H9 (cell line): ENCODE data around the gene MRPL18. TPM values are rescaled to one million over a fixed set of nuclear protein-coding genes. Genes with fewer than 3 reads are reported as not detected.

Experiments used
- DNase-seq: peaks from one replicate; pipeline ENCODE4 v3.0.0-alpha.2; 2017
- H2AFZ ChIP-seq: one replicate; pipeline ENCODE4 v1.6.1; 2013; ENCODE audit warnings: mild to moderate bottlenecking, low read length, control low read depth, moderate library complexity
- H2AK5ac ChIP-seq: 2 replicates; pipeline ENCODE4 v1.6.1; 2013; ENCODE audit warnings: low read length, control low read depth, mixed read lengths; ENCODE audit not compliant: insufficient read length
- H2BK120ac ChIP-seq: one replicate; pipeline ENCODE4 v1.6.1; 2013; ENCODE audit warnings: low read depth, mild to moderate bottlenecking, low read length, control low read depth, inconsistent platforms; ENCODE audit not compliant: poor library complexity, severe bottlenecking
- H2BK12ac ChIP-seq: 2 replicates; pipeline ENCODE4 v1.6.1; 2013; ENCODE audit warnings: low read length, control low read depth, mixed read lengths, low read depth; ENCODE audit not compliant: insufficient read length
- H2BK15ac ChIP-seq: 2 replicates; pipeline ENCODE4 v1.6.1; 2013; ENCODE audit warnings: low read depth, low read length, control low read depth
- H2BK20ac ChIP-seq: one replicate; pipeline ENCODE4 v1.6.1; 2013; ENCODE audit warnings: low read depth, mild to moderate bottlenecking, low read length, control low read depth, inconsistent platforms; ENCODE audit not compliant: poor library complexity, severe bottlenecking
- H2BK5ac ChIP-seq: 2 replicates; pipeline ENCODE4 v1.6.1; 2013; ENCODE audit warnings: low read length, control low read depth, mixed read lengths; ENCODE audit not compliant: insufficient read length
- H3K14ac ChIP-seq: 2 replicates; pipeline ENCODE4 v1.6.1; 2013; ENCODE audit warnings: low read length, control low read depth; ENCODE audit not compliant: insufficient read depth
- H3K18ac ChIP-seq: 2 replicates; pipeline ENCODE4 v1.6.1; 2013; ENCODE audit warnings: low read depth, mild to moderate bottlenecking, mixed read lengths, low read length, control low read depth; ENCODE audit not compliant: insufficient read length
- H3K23ac ChIP-seq: 2 replicates; pipeline ENCODE4 v1.6.1; 2013; ENCODE audit warnings: low read length, control low read depth, mixed read lengths, low read depth; ENCODE audit not compliant: insufficient read length
- H3K23me2 ChIP-seq: 2 replicates; pipeline ENCODE4 v1.6.1; 2013; ENCODE audit warnings: low read depth, mild to moderate bottlenecking, mixed read lengths, low read length, control low read depth; ENCODE audit not compliant: insufficient read length, poor library complexity, severe bottlenecking
- H3K27ac ChIP-seq: 2 replicates; pipeline ENCODE4 v1.5.1; 2013; ENCODE audit warnings: low read length, control low read depth, mixed read lengths, low read depth; ENCODE audit not compliant: insufficient read length
- H3K27me3 ChIP-seq: 2 replicates; pipeline ENCODE4 v1.6.1; 2013; ENCODE audit warnings: low read length, control low read depth, inconsistent platforms; ENCODE audit not compliant: insufficient read depth
- H3K4ac ChIP-seq: 2 replicates; pipeline ENCODE4 v1.6.1; 2013; ENCODE audit warnings: low read depth, mild to moderate bottlenecking, control low read depth, inconsistent platforms, low read length, moderate library complexity
- H3K4me1 ChIP-seq: 2 replicates; pipeline ENCODE4 v1.6.1; 2013; ENCODE audit warnings: low read length, control low read depth, inconsistent platforms; ENCODE audit not compliant: insufficient read depth
- H3K4me2 ChIP-seq: 2 replicates; pipeline ENCODE4 v1.6.1; 2013; ENCODE audit warnings: low read length, control low read depth, mixed read lengths; ENCODE audit not compliant: insufficient read length, insufficient read depth
- H3K56ac ChIP-seq: 2 replicates; pipeline ENCODE4 v1.6.1; 2013; ENCODE audit warnings: low read depth, mild to moderate bottlenecking, mixed read lengths, low read length, control low read depth; ENCODE audit not compliant: insufficient read length
- H3K79me1 ChIP-seq: 2 replicates; pipeline ENCODE4 v1.6.1; 2013; ENCODE audit warnings: low read depth, mild to moderate bottlenecking, moderate library complexity, low read length, control low read depth, inconsistent platforms; ENCODE audit not compliant: insufficient read depth, poor library complexity, severe bottlenecking
- H3K79me2 ChIP-seq: 2 replicates; pipeline ENCODE4 v1.6.1; 2013; ENCODE audit warnings: low read length, control low read depth, inconsistent platforms; ENCODE audit not compliant: insufficient read depth
- H3K9ac ChIP-seq: 2 replicates; pipeline ENCODE4 v1.6.1; 2013; ENCODE audit warnings: low read length, control low read depth, mixed read lengths; ENCODE audit not compliant: insufficient read length; ENCODE audit errors: extremely low read depth
- H3K9me3 ChIP-seq: one replicate; pipeline ENCODE4 v1.6.1; 2013; ENCODE audit warnings: low read depth, low read length, inconsistent platforms; ENCODE audit not compliant: control insufficient read depth
- H3T11ph ChIP-seq: one replicate; pipeline ENCODE4 v1.6.1; 2013; ENCODE audit warnings: mild to moderate bottlenecking, low read length, control low read depth, inconsistent platforms
- H4K20me1 ChIP-seq: one replicate; pipeline ENCODE4 v1.6.1; 2013; ENCODE audit not compliant: control insufficient read depth, insufficient read length, insufficient read depth
- H4K5ac ChIP-seq: 2 replicates; pipeline ENCODE4 v1.6.1; 2013; ENCODE audit warnings: low read depth, mild to moderate bottlenecking, mixed read lengths, low read length, control low read depth; ENCODE audit not compliant: insufficient read length
- H4K8ac ChIP-seq: replicated peaks from 2 replicates; pipeline ENCODE4 v1.6.1; 2013; ENCODE audit warnings: low read length, control low read depth, mixed read lengths, low read depth; ENCODE audit not compliant: insufficient read length
- H4K91ac ChIP-seq: 2 replicates; pipeline ENCODE4 v1.6.1; 2013; ENCODE audit warnings: low read depth, mild to moderate bottlenecking, moderate library complexity, mixed read lengths, low read length, control low read depth; ENCODE audit not compliant: insufficient read length
- H3K27ac Mint-ChIP-seq, 3 experiments: 2 replicates in 2 of 3; 3 replicates in 1 of 3; pipeline ENCODE4 v1.8.0; 2020 to 2021; ENCODE audit warnings: mixed read lengths in 3 of 3, mild to moderate bottlenecking in 1 of 3, moderate library complexity in 1 of 3
- H3K27me3 Mint-ChIP-seq: 2 replicates; pipeline ENCODE4 v1.8.0; 2021; ENCODE audit warnings: low read depth, mild to moderate bottlenecking, moderate library complexity, mixed read lengths
- H3K36me3 Mint-ChIP-seq, 3 experiments: 2 replicates in 2 of 3; 3 replicates in 1 of 3; pipeline ENCODE4 v1.8.0; 2020 to 2021; ENCODE audit warnings: low read depth in 3 of 3, mixed read lengths in 3 of 3; ENCODE audit not compliant: insufficient read depth in 1 of 3
- H3K4me1 Mint-ChIP-seq, 2 experiments: 2 replicates each; pipeline ENCODE4 v1.8.0; 2020; ENCODE audit warnings: mixed read lengths in 2 of 2
- H3K4me3 Mint-ChIP-seq, 2 experiments: 2 replicates in 1 of 2; 3 replicates in 1 of 2; pipeline ENCODE4 v1.8.0; 2020 to 2021; ENCODE audit warnings: mild to moderate bottlenecking in 2 of 2, mixed read lengths in 2 of 2, moderate library complexity in 1 of 2
- H3K9me3 Mint-ChIP-seq, 2 experiments: 2 replicates in 1 of 2; 3 replicates in 1 of 2; pipeline ENCODE4 v1.8.0; 2020; ENCODE audit warnings: mild to moderate bottlenecking in 2 of 2, mixed read lengths in 2 of 2, moderate library complexity in 1 of 2
- CTCF ChIP-seq: fragments of 200-600 bp; sonication (generic); conservative IDR thresholded peaks from 3 replicates; pipeline ENCODE4 v1.8.0; 2021; ENCODE audit warnings: antibody characterized with exemption, mild to moderate bottlenecking
- WGBS: extraction: QIAGEN DNeasy Blood & Tissue Kit; methylation state at CpG from one replicate; pipeline ENCODE4 v1.1.7; 2013; ENCODE audit warnings: missing lambda C conversion rate, low lambda C conversion rate, mixed read lengths; ENCODE audit not compliant: insufficient read length; ENCODE audit errors: extremely low coverage; 5-methylcytosine and 5-hydroxymethylcytosine counted together
- total RNA-seq: library from RNA; stranded (reverse); gene quantifications from 2 replicates; pipeline ENCODE4 v1.2.1, GENCODE V29; 2021

MRPL18 gene
- total RNA-seq, 1 experiment from 2014 or later = 88.8 TPM

DNA sequence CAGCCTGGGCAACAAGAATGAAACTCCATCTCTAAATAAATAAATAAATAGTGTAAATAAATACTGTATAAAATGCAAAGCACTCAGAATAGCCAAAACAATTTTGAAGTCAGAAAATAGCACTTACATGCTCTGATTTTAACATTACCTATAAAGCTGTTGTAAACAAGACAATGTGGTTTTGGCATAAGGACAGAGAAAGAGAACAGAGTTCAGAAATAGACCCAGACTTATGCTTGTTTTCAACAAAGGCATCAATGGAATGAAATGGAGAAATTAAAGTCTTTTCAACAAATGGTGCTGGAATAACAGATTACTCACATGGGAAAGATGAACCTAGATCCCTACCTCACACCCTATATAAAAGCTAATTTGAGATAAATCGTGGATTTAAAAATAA, 18.1 kb upstream of the MRPL18 start:
- Histone ChIP-seq H4K20me1 (no peaks in the 10 kb centered on the region), H4K5ac (no peak overlapping the region), H3K9me3 (no peaks in the 10 kb centered on the region), H3K4me1 (no peaks in the 10 kb centered on the region), H2BK120ac (no peak overlapping the region), H3K4me2 (no peak overlapping the region), H3K56ac (no peak overlapping the region), H3K23me2 (no peaks in the 10 kb centered on the region), H4K91ac (no peak overlapping the region), H4K8ac (no peak overlapping the region), H3K18ac (no peak overlapping the region), H3K9ac (no peak overlapping the region), H2AK5ac (no peak overlapping the region), H3K4ac (no peak overlapping the region), H3T11ph (no peak overlapping the region), H3K23ac (no peak overlapping the region), H3K79me2 (no peaks in the 10 kb centered on the region), H2BK15ac (no peak overlapping the region), H3K14ac (no peak overlapping the region), H3K27ac (no peak overlapping the region), H2AFZ (no peak overlapping the region), H2BK5ac (no peak overlapping the region), H2BK12ac (no peak overlapping the region), H3K27me3 (no peaks in the 10 kb centered on the region), H3K79me1 (no peaks in the 10 kb centered on the region), H2BK20ac (no peak overlapping the region)
- TF ChIP-seq CTCF = no peak
- H3K4me1 Mint-ChIP-seq = no peaks in the 10 kb centered on the region
- no CpG with 5 or more reads among the region's 1 CpG for WGBS
- H3K4me3 Mint-ChIP-seq = no peak overlapping the region
- H3K27me3 Mint-ChIP-seq = no peaks in the 10 kb centered on the region
- no peak for DNase-seq
- peaks cover 62 to 95% (median 95%) of the 10 kb centered on the region in 3 experiments for H3K36me3 Mint-ChIP-seq
- peaks cover 0 to 4% of the 10 kb centered on the region in 2 experiments; a peak in 1 of 5 replicates for H3K9me3 Mint-ChIP-seq
- H3K27ac Mint-ChIP-seq = no peak overlapping the region
